ENCODE data around the gene XPNPEP1. TPM values are rescaled to one million over a fixed set of nuclear protein-coding genes. Genes with fewer than 3 reads are reported as not detected.
A peak's percentile ranks its signal among the peaks of the same experiment; 100 is the strongest.

XPNPEP1 gene
- total RNA-seq, 1 donor from 2014 or later = 121 TPM

DNA sequence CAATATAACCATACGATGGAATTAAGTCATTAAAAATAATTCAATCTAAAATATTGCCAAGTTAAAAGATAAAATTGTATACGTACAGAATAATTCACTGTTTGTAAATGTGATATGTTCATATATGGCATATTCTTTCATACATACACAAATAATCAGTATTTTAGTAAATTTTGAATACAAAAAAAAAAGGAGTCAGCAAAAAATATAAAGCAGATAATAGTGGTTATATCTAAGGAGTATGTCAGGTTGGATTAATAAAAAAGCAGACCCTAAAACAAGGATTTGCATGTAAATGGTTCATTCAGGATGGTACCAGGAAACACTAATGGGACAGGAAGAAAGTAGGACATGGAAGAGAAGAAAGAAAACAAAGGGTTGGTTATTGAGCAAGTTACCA, 59.5 kb downstream of the XPNPEP1 start:
- DNase-seq (ENCODE audit: low read depth) = no peak

DNA sequence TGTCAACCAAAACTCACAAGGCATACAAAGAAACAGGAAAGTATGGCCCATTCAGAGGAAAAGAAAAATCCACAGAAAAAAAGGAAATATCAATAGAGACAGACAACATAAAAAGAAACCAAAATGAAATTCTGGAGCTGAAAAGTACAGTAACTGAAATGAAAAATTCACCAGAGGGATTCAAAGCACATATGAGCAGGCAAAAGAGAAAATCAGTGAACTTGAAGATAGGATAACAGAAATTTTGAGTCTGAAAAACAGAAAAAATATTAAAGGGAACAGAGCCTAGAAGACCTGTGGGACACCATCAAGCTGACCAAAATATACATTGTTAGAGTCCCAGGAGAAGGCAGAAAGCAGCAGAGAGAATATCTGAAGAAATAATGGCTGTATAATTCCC, 60.6 kb downstream of the XPNPEP1 start:
- no peak for DNase-seq (ENCODE audit: low read depth)

DNA sequence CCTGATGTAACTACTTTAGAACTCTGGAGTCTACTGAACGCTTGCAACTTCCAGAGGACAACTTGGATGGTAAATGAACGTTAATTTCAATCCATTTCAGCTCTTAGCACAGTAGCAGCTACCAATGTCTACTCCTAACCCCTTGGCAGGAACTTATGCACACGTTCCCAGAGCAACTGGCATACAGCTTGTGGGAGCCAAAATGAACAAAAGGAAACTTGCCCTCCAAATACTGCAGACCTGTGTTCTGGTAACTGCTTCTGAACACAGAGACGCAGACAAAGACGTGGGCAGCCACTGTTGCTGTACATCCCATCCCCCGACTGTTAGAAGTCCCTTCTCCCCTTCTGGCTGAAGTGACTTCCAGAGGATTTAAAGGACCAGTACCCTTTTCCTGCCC, 61.3 kb downstream of the XPNPEP1 start:
- no peak for DNase-seq (ENCODE audit: low read depth)

DNA sequence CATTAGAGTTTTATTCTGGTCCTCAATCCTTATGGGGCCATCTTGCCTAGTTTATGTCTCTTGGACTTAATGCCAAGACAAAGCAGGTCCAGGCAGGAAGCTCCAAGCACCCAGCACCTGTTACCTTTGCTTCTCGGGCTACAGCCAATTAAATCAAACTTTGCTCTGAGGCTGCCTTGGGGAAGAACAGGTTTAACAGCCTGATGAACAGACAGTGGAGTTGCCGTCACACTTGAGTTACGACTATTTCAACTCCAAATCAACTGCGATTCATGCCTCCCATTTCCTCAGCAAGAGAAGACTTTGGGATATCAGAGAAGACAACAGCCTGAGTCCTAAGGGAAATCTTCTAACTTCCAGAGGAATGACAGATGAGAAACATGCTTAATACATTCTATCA, 62.2 kb downstream of the XPNPEP1 start:
- peak; percentile 5 for DNase-seq (ENCODE audit: low read depth)

DNA sequence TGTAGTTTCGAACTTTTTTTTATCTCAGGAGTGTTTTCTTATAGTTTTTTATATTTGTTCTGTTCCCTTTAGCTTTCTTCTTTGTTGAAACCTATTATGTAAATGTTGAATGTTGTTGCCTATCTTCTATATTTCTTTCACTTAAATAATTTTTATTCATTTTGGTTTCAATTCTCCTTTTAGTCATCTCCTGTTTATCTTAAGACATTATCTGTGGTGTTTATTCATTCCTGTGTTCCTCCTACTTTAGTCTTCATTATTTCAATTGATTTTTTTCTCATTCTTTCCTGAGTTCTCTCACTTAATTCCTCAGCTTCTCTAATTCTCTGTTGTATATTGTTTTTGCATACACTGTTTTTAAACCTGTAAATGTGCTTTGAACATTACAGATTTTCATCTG, 64.1 kb downstream of the XPNPEP1 start:
- no peak for DNase-seq (ENCODE audit: low read depth)

DNA sequence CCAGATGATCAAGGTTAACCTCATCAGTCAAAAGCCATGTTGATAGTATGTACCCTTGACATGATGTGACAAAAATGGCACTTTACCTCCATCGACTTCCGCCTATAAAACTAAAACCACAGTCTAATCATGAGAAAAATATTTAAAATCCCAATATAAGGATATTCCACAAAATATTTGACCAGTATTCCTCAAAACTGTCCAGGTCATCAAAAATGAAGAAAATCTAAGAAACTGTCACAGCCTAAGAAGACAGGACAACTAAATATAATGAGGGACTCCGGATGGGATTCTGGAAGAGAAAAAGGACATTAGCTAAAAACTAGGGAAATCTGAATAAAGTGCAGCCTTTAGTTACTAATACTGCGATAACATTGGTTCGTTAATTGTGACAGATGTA, 67.6 kb downstream of the XPNPEP1 start:
- DNase-seq (ENCODE audit: low read depth) = no peak

DNA sequence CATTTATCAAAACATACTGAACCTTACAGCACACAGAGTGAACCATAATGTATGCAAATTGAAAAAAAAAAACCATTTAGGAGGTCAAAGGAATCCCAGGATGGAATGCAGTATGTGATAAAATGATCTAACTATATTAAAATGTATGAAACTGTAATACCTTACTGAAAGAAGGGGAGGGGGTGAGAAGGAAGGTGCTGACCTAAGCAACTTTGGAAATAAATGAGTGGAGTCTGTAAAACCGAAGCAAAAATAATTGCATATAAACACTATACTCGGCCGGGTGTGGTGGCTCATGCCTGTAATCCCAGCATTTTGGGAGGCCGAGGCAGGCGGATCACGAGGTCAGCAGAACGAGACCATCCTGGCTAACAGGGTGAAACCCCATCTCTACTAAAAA, 69.4 kb downstream of the XPNPEP1 start:
- no peak for DNase-seq (ENCODE audit: low read depth)

DNA sequence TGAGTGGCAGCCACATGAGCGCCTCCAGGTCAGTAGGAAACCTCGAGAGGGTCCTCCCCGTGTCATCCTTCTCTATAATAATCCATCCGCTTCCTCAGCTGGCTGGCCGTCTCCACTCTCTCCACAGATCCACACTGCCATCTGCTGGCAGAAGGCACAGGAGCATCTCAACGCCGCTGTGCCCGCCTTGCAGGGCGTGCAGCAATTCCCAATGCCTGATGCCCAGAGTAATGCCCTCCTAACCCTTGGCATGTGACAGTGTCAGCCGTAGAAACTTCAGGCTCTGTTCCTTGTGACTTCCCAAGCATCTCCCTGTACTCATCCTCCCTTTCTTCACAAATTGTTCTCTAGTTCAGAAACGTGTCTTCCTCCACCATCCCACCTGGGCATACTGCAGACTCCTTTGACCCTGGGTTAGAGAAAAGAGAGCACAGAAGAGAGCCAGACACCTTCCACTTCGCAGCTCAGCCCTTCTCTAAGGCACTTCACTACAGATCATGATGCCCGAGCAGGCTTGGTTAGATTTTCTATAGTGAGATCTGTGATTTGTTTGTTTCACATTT, 70.8 kb downstream of the XPNPEP1 start:
- peak; percentile 41 for DNase-seq (ENCODE audit: low read depth)

DNA sequence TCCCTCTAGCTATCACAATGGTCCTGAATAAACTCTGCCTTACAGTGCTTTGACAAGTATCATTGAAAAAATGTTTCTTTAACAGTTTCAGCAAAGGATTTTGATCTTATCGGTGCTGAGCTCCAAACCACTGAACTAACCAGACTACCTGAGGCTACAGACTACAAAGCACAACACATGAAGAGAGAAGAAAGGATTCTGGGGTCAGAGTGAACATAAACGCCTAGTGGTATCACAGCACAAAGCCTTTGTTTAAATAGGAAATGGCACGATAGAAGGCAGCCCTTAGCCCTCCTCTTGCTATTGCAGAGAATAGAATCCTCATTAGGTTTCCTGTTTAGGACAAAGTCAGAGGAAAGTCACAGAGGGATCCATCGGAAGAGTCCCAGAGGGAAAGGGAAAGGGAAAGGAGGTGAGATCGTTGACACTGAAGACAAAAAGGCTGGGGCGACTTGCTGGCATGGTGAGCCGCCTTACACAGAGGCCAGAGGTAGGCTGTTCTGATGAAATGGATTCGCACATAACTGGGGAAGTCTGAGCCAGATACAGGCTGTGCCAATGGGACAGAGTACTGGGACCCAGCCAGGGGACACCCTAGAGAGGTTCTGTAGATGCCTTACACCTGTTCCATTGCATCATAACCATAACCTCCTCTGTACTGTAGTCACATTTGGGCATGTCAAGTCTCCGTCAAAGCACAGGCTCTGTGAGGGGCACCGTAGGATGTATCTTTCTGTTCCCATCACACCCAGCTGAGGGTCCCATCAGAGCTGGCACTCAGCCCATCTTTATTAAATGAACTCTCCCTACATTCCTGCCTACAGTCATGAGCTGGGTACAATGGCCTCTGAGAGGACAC, 71.5 kb downstream of the XPNPEP1 start:
- no peak for DNase-seq (ENCODE audit: low read depth)

DNA sequence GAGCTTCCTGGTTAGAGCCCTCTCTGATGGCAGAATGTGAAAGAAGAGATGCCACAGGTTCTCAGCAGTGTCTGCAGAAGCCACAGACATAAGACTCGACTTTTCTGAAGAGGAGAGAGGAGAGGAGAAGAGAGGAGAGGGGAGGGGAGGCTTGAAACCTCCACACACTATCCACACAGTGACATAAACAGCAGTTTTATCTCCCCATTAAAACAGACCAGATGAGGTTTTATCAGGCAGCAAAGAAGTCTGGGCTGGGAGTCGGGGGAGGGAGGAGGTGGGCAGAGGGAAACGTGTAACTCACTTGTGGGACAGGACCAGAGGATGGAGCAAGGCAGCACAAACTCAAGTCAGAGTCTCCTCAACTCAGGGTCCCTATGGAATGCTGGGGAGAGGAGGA, 76.5 kb downstream of the XPNPEP1 start:
- no peak for DNase-seq (ENCODE audit: low read depth)

DNA sequence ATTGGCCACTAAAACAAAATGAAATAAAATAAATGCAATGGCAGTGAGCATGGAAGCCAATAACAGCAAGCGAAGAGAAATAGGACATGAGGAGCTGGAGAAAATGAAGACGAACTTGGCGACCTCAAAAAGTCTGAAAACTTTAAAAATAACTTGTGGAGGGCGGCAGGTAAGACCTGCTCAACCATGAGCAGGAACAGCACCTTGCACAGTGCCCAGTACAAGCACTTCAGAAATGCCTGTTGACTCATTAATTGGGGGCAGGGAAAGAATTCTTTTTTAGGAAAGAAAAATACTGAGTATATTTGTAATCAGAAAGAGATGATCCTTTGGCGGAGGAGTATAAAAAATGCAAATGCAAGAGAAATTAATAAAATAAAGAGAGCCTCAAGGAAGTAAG, 78.0 kb downstream of the XPNPEP1 start:
- DNase-seq (ENCODE audit: low read depth) = no peak

DNA sequence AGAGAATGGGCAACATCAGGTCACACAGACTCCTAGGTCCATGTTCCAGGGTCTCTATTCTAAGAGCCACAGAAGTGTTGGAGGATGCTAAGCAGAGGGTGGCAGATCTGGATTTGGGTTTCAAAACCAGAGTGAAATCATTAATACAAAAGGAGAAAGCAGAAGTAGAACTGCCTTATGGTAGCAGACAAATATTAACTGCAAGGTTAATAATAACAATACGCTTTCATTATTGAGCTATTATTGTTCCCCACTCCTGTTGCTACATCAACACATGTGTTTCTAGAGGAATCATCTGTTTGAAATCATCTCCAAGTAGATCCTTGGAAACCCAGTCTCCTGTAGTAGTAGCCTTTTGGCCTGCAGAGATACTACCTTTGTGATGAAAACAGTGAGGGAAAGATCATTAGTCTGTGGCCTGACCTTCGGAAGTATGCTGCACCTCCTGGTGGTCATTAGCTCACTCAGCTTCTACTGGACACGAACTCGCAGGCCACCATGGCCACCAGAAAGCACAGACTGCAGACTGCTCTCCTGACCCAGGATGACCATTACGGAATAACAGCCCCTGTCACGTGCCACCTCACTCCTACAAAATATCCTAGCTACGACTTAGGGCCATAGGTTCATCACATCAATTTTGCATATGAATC, 84.6 kb downstream of the XPNPEP1 start:
- DNase-seq (ENCODE audit: low read depth) = no peak

DNA sequence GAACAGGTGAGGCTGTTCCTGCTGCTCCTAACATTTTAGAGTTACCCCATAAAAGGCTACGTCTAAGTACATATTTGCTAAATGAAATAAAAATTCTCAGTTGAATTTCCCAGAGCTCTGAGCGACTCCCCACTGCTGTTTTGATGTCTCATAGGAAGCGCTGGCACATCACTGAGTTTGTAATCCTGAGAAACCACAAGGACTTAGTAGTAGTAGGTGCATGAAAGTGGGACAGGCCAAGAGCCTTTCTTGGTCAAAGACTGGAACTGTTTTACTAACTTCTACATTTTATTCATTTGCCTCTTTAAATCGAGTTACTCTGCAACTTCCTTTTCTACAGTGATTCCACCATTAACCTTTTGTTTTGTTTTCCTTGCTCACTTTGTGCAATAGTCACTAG, 85.9 kb downstream of the XPNPEP1 start:
- no peak for DNase-seq (ENCODE audit: low read depth)

DNA sequence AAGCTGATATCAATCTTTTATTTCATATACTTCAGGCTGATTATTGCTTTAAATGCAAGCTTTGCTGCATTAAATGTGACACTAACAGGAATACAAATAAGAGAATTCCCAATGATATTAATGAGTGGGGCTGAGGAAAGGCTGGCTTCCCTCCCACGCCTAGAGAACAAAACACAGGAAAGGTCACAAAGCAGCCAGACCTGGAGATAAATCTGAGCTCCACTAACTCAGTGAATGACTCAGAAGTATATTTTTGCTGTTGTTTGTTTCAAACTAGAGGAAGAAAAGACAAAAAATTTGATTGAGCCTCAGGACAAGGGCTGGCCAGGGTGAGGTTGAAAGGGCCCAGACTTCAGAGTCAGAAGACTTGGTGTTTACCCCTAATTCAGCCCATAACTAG, 88.1 kb downstream of the XPNPEP1 start:
- peak; percentile 2 for DNase-seq (ENCODE audit: low read depth)

DNA sequence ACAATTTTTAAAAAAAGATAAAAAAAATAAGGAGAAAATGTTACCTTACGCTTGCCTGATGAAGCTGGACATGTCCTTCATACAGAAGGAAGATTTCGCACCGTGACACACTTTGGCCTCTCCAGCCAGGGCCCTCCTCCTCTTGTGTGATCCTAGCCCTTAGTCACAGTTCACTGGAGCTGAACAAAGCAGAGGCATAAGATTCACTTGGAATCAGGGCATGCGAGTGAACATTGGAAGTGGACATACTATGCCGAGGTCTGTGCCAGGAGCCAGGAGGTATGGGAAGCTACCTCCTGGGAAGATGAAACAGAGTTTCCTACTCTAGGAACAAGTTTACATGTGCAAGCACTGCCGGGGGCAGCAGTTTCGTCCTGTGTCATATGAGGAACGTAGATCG, 91.5 kb downstream of the XPNPEP1 start:
- peak; percentile 11 for DNase-seq (ENCODE audit: low read depth)

DNA sequence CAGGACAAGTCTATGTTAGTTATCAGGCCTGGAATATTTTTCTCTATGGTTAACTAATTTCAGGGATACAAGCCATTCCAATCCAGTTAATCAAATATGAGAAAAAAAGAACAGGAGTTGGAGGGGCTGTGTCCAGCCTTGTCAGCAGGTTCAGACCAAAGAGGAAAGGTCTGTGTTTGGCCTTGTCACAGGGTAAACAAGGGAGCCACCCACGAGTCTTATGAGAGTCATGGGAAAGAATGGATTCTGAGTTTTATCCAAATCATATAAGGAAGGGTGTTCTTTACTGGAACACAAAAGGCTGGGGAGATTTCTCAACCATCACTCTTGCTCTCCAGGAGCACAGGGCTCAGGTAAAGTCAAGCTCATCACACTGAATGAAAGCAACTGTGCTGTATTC, 99.1 kb downstream of the XPNPEP1 start:
- DNase-seq (ENCODE audit: low read depth) = no peak

DNA sequence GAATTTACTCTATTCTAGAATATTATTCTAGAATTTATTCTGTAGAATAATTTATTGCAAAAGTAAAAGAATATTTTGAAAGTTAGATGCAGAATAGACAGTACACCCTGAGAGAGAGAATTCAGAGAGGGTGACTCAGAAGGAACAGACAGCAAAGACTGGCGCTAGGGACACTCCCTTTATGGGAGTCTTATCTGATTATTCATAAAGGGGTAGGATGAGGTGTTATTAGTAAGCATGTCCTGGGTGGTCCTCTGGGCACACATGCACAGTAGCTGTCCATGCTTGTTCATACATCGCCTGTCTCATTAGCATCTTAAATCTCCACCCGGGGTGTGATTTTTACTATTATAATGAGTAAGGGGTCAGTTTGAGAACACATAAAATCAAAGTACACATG, 100.1 kb downstream of the XPNPEP1 start:
- DNase-seq (ENCODE audit: low read depth) = no peak

DNA sequence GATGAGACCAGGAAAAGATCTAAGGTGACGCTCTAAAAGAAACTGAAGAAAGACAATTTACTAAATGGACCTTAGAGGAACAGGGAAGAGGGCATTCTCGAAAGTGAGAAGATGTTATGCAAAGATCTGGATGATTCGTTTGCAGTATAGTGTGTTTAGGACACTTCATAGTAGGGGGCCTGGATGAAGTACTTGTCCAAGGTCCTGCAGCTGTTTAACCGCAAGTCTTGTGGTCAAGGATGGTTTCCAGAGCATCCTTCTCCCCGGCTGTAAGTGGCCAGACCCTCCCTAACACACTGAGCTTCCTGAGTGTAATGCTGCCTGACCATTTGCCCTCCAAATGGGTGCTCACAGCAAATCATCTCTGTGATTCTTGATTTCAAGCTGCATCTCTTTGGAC, 101.6 kb downstream of the XPNPEP1 start:
- no peak for DNase-seq (ENCODE audit: low read depth)

DNA sequence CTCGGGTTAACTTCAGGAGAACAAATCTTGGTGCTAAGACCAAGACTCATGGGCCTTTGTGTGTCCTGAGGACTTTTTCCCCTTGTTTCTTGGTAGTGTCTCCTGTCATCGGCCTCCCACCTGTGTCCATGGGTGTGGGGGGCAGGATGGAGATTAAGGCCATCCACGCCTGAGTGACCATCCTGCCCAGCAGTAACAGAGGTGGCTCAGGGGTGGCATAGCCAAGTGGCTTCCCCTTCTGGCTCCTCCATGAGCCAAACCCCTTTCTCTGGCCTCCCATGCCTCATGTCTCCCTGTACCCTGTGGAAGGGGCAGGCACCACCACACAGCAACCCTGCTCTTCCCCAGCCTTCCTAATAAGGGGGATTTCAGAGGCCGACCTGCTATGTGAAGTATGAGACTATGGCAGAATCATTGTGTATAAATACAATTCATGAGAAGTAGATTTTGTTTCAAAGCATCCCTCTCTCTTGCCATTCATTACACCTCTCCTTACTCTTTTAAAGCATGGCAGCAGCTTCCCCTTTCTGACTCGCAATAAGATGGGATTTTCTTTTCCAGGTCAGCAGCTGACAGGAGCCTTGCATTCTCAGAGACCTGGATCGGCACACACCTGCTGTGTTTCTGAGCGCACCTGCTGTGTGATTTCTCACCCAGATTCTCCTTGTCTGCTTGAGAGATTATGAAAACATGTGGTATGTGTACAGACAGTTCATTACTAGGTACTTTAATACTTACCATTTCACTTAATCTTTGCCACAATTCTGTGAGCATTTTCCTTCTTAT, 102.5 kb downstream of the XPNPEP1 start:
- no peak for DNase-seq (ENCODE audit: low read depth)

DNA sequence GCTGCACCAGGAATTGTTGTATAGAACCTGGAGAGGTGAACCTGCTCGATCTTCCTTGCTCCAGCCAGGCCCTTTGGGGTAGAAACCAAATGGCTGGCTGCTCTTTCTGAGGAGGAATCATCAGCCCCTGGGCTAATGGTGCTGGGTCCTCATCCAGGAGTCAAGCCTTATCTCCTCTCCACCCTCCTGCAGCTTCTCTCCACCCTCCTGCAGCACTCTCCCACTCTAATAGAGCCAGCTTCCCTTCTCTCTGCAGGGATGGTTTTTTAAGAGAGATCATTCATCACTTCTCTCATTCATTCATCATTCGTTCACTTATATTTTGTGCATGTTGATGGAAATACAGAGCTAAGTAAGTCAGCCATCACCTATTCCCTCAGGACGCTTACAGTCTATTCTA, 103.5 kb downstream of the XPNPEP1 start:
- no peak for DNase-seq (ENCODE audit: low read depth)

All from renal cortical epithelial cell (primary cell).